Globus pallidus (tissue), 1 donor: Measurements from ENCODE around the gene DROSHA.
"Not testable (repeated sequence)": the region's sequence is repeated elsewhere in the genome, so short reads cannot be mapped to it uniquely, and the experiment has no call there.

Experiments used
- DNase-seq: peaks from one replicate; pipeline ENCODE4 v3.0.0-alpha.2; 2015; ENCODE audit warnings: low spot score

DROSHA gene

GRCh38 chr5:31531888-31532547 is at the start of gene DROSHA, which contains the start of gene C5orf22:
DROSHA (minus strand) TSS chr5:31532093; CDS start chr5:31529059, 3,034 bp downstream.
C5orf22 (plus strand) TSS chr5:31532301; CDS start chr5:31532393, 92 bp downstream.
- peak; percentile 95 for DNase-seq

DNA sequence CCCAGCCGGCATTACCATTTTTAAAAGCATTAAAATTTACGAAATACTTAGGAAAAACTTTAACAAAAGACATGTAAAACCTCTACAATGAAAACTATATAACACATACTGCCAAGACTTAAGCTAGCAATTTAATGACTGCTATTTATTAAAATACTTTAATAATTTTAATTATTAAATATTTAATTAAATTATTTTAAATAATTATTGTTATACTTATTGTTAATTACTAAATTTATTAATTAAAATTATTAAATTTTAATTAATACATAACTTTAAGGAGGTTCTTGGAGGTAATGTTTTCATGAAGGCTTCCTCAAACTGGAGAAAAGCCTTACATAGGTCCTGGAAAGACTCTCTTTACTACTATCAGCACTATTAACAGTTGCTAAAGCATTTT is 47.7 kb upstream of the DROSHA start:
- no peak for DNase-seq

DNA sequence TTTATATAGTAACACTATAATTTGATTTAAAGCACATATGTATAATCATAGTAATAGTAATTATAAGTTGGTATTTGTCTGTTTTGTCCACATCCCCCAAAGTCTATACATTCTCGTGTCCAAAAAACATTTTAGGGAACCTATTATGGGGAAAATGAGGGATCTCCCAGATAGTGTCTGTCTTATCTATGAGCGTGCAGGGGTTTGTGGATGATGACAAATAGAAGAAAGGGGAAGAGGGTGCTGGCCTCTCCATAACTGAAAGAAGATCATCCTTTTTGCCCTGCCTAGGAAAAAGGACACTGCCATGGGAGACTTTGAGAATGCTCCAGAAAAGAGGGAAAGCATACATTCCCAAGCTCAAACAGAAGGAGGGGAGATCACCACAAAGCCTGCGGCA is 45.5 kb upstream of the DROSHA start:
- no peak for DNase-seq

GRCh38 chr5:31574772-31575171 is 42.9 kb upstream of the DROSHA start:
- no peak for DNase-seq

DNA sequence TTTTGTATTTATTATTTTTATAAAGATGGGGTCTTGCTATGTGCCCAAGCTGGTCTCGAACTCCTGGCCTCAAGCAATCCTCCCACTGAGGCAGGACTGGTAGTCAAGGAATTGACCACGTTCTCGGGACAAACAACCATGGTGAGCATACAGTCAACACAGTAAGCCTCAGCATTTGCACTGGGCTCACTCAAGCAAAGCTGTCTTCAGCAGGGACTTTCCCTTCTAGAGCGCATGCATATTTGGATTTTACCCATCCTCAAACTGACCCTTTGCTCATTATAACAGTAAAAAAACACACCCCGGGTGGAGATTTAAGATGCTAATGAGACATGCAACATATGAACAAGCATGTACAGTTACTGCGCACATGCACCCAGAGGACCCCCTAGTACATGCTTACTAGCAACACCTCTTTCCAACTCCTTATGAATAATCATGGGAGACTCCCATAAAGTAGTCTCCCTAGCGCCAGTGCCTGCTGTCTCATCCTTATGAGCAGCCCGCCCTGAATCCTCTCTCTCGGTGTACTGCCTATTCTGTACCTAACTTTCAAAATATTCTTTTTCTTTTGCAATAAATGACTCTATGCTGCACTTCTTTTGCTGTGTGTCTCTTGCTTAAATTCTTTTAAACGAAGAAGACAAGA is 41.7 kb upstream of the DROSHA start:
- no peak for DNase-seq

DNA sequence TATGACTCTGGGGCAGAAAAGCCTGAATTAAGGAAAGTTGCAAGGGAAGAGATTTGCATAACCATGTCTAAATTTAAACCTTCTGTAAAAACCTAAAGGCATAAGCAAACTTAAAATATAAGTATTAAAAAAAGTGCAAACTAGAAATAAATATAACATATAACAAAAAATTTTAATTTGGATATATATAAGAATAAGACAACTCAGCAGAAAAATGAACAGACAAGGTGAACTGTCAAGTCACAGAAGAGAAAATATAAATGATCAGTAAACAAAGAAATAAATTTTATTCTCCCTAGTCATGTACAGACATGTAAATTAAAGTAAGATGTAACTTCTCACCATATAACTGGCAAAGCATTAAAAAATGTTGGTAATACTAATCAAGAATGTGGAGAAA is 37.2 kb upstream of the DROSHA start:
- DNase-seq: no peak

DNA sequence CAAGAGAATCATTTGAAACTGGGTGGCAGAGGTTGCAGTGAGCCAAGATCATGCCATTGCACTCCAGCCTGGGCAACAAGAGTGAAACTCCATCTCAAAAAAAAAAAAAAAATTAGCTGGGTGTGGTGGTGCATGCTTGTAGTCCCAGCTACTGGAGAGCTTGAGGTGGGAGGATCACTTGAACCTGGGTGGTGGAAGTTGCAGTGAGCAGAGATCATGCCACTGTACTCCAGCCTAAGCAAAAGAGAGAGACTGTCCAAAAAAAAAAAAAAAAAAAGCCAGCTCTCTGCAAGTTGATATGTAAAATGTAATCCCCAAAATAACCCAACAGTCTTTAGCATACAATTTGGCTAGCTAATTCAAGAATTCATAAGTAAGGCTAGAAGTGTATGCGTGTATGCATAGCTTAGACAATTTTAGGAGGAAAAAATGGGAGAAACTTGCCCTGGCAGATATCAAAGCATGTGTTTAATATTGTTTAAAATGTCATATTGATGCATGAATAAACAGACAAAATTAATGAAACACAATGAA is 36.5 kb upstream of the DROSHA start:
- DNase-seq: no peak

- not testable (repeated sequence) for DNase-seq
Observed at GRCh38 chr5:31566362-31566761, 34.5 kb upstream of the DROSHA start.

DNA sequence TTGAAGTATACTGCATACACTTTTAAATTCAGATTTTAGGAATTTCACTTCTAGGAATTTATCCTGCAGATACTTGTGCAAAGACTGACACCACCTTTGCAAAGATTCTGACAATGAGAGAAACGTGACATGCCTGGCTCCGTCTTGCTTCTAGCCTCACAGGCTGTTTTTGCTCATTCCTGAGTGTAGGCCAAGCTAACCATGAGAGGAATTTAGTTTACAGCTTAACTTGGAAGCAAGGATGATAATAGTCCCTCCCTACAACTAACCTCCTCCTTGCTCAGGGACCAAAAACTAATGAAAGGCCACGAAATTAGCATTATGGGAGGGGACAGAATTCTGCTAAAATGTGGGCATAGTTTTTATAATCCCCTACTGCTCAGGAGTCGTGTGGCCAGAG is 31.3 kb upstream of the DROSHA start:
- no peak for DNase-seq

DNA sequence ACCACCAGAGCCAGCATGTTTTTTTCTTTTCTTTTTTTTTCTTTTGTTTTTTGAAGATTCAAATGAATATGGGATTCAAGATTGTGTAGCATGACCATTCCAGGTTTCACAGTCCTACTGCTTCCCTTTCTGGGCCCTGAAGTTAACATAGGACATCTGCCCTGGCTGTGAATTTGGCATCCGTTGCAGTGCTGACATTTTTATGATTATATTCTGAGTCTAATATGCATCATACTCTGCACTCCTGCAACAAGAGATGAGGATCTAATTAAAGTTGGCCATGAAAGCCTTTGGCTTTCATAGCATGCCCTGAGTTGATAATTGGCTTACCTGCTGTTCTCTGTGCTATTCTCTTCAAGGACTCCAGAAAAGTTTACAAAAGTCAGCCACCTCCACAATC is 30.1 kb upstream of the DROSHA start:
- no peak for DNase-seq

DNA sequence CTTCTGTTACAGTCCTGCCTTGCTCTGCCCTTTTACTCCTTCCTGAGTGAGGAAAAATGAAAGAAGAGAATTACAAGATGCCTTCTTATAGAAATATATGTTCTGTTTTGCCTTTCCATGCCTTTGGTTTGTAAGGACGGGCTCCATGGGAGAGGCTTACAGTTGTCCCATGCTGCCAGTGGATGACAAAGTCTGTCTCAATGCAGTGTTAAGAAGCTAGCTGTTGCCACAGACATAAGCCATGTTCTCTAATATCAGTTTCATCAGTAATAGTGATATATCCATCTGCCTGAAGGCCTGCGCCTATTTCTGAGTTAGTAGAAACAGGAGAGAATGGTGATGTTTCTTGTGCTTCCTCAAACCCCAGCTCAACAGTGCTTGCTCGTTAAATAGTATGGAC is 28.0 kb upstream of the DROSHA start:
- DNase-seq: no peak

GRCh38 chr5:31556461-31556860 is 24.6 kb upstream of the DROSHA start:
- no peak for DNase-seq

GRCh38 chr5:31554552-31554951 is 22.7 kb upstream of the DROSHA start:
- DNase-seq: no peak

GRCh38 chr5:31553863-31554262 is 22.0 kb upstream of the DROSHA start:
- no peak for DNase-seq

GRCh38 chr5:31551878-31552277 is 20.0 kb upstream of the DROSHA start:
- no peak for DNase-seq

DNA sequence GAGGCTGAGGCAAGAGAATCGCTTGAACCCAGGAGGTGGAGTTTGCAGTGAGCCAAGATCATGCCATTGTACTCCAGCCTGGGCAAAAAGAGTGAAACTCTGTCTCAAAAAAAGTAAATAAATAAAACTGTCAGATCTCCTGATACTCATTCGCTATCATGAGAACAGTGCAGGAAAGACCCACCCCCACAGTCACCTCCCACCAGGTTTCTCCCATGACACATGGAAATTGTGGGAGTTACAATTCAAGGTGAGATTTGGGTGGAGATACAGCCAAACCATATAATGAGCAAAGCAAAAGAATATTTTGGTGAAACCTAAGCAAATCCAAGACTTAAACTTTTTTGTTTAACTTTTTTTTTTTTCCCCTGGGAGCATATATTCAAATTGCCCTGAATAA is 17.2 kb upstream of the DROSHA start:
- not testable (repeated sequence) for DNase-seq

DNA sequence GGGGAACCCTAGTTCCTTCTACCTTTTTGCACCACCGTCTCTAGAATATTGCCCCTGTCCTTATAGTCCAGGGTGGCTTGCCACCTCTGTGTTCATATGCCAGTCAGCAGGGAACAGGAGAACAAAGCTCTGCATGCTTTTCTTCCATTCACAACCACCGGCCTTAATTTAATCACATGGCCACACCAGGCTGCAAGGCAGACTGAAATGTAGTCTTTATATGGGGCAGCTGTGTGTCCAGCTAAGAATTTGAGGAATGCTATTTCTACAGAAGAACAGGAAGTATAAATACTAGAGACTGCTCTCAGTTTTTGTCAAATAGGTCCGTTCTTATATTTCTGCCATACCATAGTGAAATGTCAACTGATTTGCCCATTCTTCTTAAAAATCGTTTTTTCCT is 6.0 kb upstream of the DROSHA start:
- no peak for DNase-seq

DNA sequence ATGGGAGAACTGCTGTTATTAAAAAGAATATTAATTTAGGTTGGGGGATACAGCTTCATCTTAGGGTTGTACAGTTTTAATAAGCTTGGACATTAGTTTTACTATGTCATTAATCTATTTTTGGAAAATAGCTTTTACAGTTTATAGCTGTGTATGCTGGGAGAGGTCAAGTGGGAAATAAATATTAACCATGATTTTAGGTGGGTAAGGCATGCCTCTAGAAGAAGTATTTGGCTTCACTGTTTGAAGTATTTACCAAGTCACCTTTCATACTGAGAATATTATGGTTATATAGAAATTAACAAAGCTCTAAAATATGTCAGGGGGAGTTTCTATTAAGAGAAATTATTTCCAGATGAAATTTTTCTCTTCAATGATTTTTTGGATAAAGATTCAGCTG is 5.5 kb upstream of the DROSHA start:
- DNase-seq: no peak

GRCh38 chr5:31536873-31537272 is 5.0 kb upstream of the DROSHA start:
- DNase-seq: no peak

GRCh38 chr5:31534527-31535046 is 2.7 kb upstream of the DROSHA start:
- DNase-seq: no peak

GRCh38 chr5:31531543-31531887 is 378 bp downstream of the DROSHA start:
- no peak for DNase-seq

GRCh38 chr5:31530541-31531265 is 1.2 kb downstream of the DROSHA start:
- DNase-seq: no peak

DNA sequence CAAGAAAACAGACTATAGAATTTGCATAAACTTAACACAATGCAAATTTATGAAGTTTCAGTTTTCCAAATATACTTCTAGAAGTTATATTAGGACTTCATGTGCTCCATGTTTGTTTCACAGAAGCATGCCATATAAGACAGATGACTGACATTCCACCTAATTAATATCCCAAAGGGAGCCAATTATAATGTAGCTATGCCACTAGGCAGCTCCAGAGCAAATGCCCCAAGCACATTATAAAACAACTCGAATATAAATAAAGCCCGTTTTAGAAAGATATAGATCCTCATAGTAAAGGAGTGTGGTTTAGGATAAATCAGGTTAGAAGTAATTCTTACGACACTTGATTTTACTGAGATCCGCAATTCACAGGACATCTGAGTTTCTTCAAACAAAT is 8.9 kb downstream of the DROSHA start:
- DNase-seq: no peak
